BE2C (cell line): ENCODE results near the gene CHRND. TPM values are rescaled to one million over a fixed set of nuclear protein-coding genes. Genes with fewer than 3 reads are reported as not detected.

ENCODE experiments used
- DNase-seq: peaks from one replicate; pipeline ENCODE4 v3.0.0-alpha.2; 2020
- H3K27me3 ChIP-seq: fragments of 250-450 bp; sonication (Bioruptor Pico); 2 replicates; pipeline ENCODE4 v1.5.1; 2020; ENCODE audit warnings: mild to moderate bottlenecking
- H3K36me3 ChIP-seq: fragments of 250-450 bp; sonication (Bioruptor Pico); 2 replicates; pipeline ENCODE4 v1.5.1; 2020; ENCODE audit warnings: mild to moderate bottlenecking
- H3K4me1 ChIP-seq: fragments of 250-450 bp; sonication (Bioruptor Pico); 2 replicates; pipeline ENCODE4 v1.5.1; 2020
- H3K4me3 ChIP-seq: 2 replicates; pipeline ENCODE4 v1.5.1; 2011; ENCODE audit warnings: low read depth, low read length
- H3K9me3 ChIP-seq: fragments of 250-450 bp; sonication (Bioruptor Pico); 2 replicates; pipeline ENCODE4 v1.5.1; 2020
- polyA plus RNA-seq: library from polyadenylated mRNA; unstranded; fragments of >200 nt; gene quantifications from one replicate; pipeline ENCODE4 v1.2.1, GENCODE V29; 2012; ENCODE audit warnings: low read depth, missing spikeins; ENCODE audit not compliant: insufficient read length, insufficient read depth
- TF ChIP-seq, protein P1 (sequence below): IDR thresholded peaks from 2 replicates; pipeline ENCODE4 v1.5.1; 2012; ENCODE audit warnings: mild to moderate bottlenecking, low read depth, low read length

Gene CHRND
- not detected for polyA plus RNA-seq

DNA sequence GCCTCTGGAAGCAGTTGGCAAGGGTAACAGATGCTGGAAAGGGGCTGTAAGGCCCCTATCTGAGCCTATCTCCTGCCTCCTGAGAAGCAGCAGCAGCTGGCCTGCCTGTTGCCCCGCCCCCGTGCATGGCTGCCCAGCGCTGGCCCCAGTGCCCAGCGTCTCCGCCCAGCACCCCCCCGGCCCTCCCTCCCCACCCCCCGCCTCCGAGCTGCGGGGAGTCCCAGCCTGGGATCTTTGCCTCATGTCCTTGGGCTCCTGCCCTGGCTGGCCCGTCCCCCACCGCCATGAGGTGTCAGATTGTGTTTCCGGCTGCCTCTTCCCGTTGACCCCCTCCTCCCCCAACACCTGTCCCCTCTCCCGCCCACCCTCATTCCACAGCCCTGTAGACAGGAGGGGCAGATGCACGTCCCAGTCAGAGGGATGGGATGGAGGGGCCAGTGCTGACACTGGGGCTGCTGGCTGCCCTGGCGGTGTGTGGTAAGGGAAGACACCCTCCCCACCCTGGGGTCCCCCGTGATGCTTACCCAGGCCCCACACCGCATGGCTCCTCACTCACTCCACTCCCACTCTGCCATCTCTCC is at the start of gene CHRND:
CHRND (plus strand) TSS at position 370 of the 581 bp plus-strand sequence; CDS start at position 426, 56 bp downstream.
- H3K27me3 ChIP-seq: peaks cover 21% of the 10 kb centered on the region
- H3K9me3 ChIP-seq: no peaks in the 10 kb centered on the region
- no peaks in the 10 kb centered on the region for H3K36me3 ChIP-seq
- H3K4me1 ChIP-seq: peaks cover 6% of the 10 kb centered on the region
- peak; percentile 65 for DNase-seq
- TF ChIP-seq, protein P1, sequence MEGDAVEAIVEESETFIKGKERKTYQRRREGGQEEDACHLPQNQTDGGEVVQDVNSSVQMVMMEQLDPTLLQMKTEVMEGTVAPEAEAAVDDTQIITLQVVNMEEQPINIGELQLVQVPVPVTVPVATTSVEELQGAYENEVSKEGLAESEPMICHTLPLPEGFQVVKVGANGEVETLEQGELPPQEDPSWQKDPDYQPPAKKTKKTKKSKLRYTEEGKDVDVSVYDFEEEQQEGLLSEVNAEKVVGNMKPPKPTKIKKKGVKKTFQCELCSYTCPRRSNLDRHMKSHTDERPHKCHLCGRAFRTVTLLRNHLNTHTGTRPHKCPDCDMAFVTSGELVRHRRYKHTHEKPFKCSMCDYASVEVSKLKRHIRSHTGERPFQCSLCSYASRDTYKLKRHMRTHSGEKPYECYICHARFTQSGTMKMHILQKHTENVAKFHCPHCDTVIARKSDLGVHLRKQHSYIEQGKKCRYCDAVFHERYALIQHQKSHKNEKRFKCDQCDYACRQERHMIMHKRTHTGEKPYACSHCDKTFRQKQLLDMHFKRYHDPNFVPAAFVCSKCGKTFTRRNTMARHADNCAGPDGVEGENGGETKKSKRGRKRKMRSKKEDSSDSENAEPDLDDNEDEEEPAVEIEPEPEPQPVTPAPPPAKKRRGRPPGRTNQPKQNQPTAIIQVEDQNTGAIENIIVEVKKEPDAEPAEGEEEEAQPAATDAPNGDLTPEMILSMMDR: no peak
- H3K4me3 ChIP-seq: no peak within 1 kb of the TSS

DNA sequence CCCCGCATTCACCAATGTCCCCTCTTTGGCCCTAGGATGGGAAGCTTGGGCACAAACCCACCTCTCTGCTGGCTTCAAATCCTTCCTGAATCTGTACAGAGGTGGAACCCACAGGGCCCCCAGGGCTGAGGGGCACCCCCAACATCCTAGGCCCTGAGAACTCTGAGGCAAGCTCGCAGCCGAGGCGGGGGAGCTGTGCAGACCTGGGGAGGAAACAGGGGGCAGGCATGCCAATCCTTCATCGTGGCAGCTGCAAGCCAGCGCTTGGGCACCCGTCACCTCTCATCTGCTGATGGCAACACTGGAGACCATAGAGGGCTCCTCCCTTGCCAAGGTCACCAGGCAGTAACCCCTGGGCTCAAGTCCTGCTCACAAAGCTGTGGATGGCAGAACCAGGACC is 49.2 kb upstream of the CHRND start:
- peaks cover 4% of the 10 kb centered on the region; the same call in 1 of the 2 replicates for H3K4me1 ChIP-seq
- H3K9me3 ChIP-seq: no peaks in the 10 kb centered on the region
- H3K4me3 ChIP-seq: no peak overlapping the region
- no peak for DNase-seq
- peaks cover 34% of the 10 kb centered on the region for H3K27me3 ChIP-seq
- TF ChIP-seq, protein P1: no peak
- no peaks in the 10 kb centered on the region for H3K36me3 ChIP-seq

DNA sequence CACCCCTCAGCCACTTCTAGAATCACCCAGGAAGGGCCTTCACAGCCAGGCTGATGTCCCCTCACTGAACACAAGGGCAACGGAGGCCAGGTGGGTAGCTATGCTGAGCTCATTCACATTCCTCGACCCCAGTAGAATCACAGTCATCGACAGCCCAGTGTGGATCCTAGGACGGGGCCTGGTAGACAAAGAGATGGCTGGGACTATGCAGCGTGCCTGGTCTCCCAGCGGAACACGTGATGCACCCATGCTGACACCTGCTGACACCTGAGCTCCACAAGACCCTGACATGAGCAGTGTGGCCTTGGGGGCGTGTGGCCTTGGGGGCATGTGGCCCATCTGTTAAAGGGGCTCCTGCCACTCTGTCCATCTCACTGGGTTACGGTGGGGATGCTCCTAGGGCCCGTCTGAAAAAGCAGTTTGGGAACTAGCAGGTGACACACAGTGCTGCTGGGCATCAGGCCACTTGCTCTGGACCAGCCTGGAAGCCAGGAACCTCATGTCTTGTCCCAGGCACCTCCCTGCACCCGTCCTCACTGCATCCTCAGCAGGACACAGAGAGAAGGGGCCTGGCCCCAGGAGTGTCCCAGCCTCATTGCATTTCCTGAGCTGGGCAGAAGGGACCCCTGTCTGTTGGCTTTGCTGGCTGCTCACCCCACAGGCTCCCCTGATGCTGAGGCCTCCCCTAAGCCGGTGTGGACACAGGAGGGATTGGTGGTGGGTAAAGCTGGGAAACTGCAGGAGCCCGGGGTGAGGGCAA is 48.0 kb upstream of the CHRND start:
- TF ChIP-seq, protein P1: no peak
- peaks cover 4% of the 10 kb centered on the region; the same call in 1 of the 2 replicates for H3K4me1 ChIP-seq

DNA sequence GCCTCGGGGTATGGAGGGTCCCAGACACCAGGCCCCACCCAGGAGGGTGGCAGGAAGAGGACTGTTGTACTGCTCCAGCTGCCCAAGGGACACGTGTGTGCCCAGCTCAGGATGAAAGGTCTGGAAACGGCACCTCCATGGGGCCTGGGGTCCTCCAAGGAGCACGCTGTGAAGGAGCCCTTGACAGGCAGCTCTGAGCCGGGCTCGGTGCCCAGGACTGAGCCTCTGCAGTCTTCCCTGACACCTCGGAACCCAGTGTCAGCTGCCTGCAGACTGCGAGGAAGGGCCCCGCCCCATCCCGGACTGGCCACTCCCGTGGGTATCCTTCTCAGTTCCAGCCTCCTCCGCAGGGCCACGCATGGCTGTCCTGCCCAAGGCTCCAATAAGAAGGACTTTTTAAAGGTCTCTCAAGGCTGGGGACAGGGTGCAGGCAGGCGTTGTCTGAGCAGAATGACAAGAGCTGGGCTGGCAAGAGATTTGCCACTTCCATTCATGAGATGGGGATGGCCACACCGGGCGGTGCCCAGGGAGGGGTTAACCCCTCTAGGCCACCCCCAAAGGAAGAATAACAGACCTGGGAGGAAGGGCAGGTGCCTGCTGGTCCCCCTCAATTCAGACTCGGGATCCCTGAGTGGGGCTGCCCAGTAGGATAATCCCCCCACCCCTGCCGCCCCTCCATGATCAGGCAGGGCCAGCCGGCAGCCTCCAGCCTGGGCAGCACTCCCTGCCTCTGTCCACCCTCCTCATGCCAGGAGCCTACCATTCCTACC is 47.2 kb upstream of the CHRND start:
- Histone ChIP-seq H3K4me3 (no peak overlapping the region), H3K36me3 (no peaks in the 10 kb centered on the region), H3K9me3 (no peaks in the 10 kb centered on the region), H3K4me1 (no peaks in the 10 kb centered on the region; the same call in 1 of the 2 replicates), H3K27me3 (peaks cover 18% of the 10 kb centered on the region)
- DNase-seq: peak; percentile 9
- TF ChIP-seq, protein P1: no peak

More for the DNA sequence above, 48.0 kb upstream of the CHRND start:
- Histone ChIP-seq H3K9me3 (no peaks in the 10 kb centered on the region), H3K27me3 (peaks cover 25% of the 10 kb centered on the region), H3K36me3 (no peaks in the 10 kb centered on the region), H3K4me3 (no peak overlapping the region)
- peak; percentile 4 for DNase-seq

DNA sequence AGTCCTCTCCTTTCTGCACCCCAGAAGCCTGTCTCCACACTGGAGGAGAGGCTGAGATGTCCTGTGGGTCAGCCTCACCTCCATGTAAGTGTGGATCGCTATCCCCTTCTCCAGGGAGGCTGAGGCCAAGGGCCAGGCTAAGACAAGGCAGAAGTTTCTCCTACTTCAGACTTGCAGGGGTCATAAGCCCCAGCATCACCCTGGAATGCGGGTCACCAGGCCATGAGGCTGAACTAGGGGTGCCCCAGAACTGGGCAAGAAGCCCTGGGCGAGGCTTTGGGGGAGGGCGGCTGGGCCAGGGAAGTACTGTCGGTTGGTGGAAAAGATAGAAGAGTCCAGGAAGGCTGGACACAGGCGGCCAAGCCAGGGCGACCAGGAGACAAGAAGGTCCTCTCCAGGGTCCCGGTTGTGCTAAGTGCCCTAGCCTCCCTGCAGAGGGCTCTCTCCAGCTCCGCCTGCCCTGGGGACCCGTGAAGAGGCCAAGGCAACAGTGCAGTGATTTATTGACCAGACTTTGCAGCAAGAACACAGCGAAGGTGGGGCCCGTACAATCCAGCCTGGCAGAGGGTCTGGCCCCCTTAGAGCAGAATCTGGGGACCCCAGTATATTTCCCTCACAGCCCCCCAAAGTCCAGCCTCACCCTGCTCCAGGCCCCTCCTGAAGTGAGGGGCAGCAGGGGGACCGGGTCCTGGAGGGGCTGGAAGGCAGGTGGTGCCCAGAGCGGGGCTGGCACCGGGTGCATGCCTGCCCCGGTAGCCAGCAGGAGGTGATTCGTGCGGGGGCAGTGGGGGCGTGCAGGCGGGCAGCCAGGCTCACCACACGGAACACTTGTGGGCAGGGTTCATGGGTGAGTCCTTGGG is 46.4 kb upstream of the CHRND start:
- Histone ChIP-seq H3K27me3 (peaks cover 17% of the 10 kb centered on the region), H3K36me3 (no peaks in the 10 kb centered on the region), H3K4me1 (no peaks in the 10 kb centered on the region), H3K4me3 (no peak overlapping the region), H3K9me3 (no peaks in the 10 kb centered on the region)
- DNase-seq: peak; percentile 28
- TF ChIP-seq, protein P1: peak; percentile 24; the same call in 1 of the 2 replicates
